Measurements from ENCODE around the gene INPP4B.
A peak's percentile ranks its signal among the peaks of the same experiment; 100 is the strongest.

Gene INPP4B

GRCh38 chr4:142715727-142716126 is 130.4 kb downstream of the INPP4B start:
- no peak for TF ChIP-seq MAX (IDR thresholded peaks at IDR 0.05; ENCODE audit: low read depth, low read length)
- TF ChIP-seq POLR2A (IDR thresholded peaks at IDR 0.05; ENCODE audit: extremely low read depth, insufficient read length) = no peak
- TF ChIP-seq MYC (IDR thresholded peaks at IDR 0.05; ENCODE audit: low read depth, low read length) = no peak
- TF ChIP-seq CTCF (IDR thresholded peaks at IDR 0.05; ENCODE audit: low read depth, low read length) = no peak
- no peak overlapping the region for H3K4me3 ChIP-seq (ENCODE audit: low read depth, low read length)
- no peak for DNase-seq (ENCODE audit: low read depth)

GRCh38 chr4:142713282-142714030 is 132.6 kb downstream of the INPP4B start:
- DNase-seq (ENCODE audit: low read depth) = no peak
- H3K4me3 ChIP-seq (ENCODE audit: low read depth, low read length) = no peak overlapping the region
- TF ChIP-seq POLR2A (IDR thresholded peaks at IDR 0.05; ENCODE audit: extremely low read depth, insufficient read length) (no peak), CTCF (IDR thresholded peaks at IDR 0.05; ENCODE audit: low read depth, low read length) (no peak), MYC (IDR thresholded peaks at IDR 0.05; ENCODE audit: low read depth, low read length) (no peak), MAX (IDR thresholded peaks at IDR 0.05; ENCODE audit: low read depth, low read length) (no peak)

- H3K4me3 ChIP-seq (ENCODE audit: low read depth, low read length) = no peak overlapping the region
- DNase-seq (ENCODE audit: low read depth) = no peak
Observed at GRCh38 chr4:142708231-142708630, 137.9 kb downstream of the INPP4B start.

GRCh38 chr4:142707401-142707800 is 138.7 kb downstream of the INPP4B start:
- TF ChIP-seq CTCF (IDR thresholded peaks at IDR 0.05; ENCODE audit: low read depth, low read length) (no peak), MYC (IDR thresholded peaks at IDR 0.05; ENCODE audit: low read depth, low read length) (no peak), POLR2A (IDR thresholded peaks at IDR 0.05; ENCODE audit: extremely low read depth, insufficient read length) (no peak), MAX (IDR thresholded peaks at IDR 0.05; ENCODE audit: low read depth, low read length) (no peak)
- DNase-seq (ENCODE audit: low read depth) = peak; percentile 1
- H3K4me3 ChIP-seq (ENCODE audit: low read depth, low read length) = no peak overlapping the region

More at GRCh38 chr4:142708231-142708630, 137.9 kb downstream of the INPP4B start:
- TF ChIP-seq MYC (IDR thresholded peaks at IDR 0.05; ENCODE audit: low read depth, low read length) (no peak), POLR2A (IDR thresholded peaks at IDR 0.05; ENCODE audit: extremely low read depth, insufficient read length) (no peak), CTCF (IDR thresholded peaks at IDR 0.05; ENCODE audit: low read depth, low read length) (no peak), MAX (IDR thresholded peaks at IDR 0.05; ENCODE audit: low read depth, low read length) (no peak)

- TF ChIP-seq CTCF (IDR thresholded peaks at IDR 0.05; ENCODE audit: low read depth, low read length) (no peak), MAX (IDR thresholded peaks at IDR 0.05; ENCODE audit: low read depth, low read length) (no peak), POLR2A (IDR thresholded peaks at IDR 0.05; ENCODE audit: extremely low read depth, insufficient read length) (no peak), MYC (IDR thresholded peaks at IDR 0.05; ENCODE audit: low read depth, low read length) (no peak)
- no peak for DNase-seq (ENCODE audit: low read depth)
- no peak overlapping the region for H3K4me3 ChIP-seq (ENCODE audit: low read depth, low read length)
Observed at GRCh38 chr4:142706381-142706780, 139.7 kb downstream of the INPP4B start.

Data from NB4 (cell line).